ENCODE data around the gene DBI. TPM values are rescaled to one million over a fixed set of nuclear protein-coding genes. Genes with fewer than 3 reads are reported as not detected.

The DBI gene
- total and polyA plus RNA-seq, 2 experiments from 2014 or later: 171 to 873 TPM

DNA sequence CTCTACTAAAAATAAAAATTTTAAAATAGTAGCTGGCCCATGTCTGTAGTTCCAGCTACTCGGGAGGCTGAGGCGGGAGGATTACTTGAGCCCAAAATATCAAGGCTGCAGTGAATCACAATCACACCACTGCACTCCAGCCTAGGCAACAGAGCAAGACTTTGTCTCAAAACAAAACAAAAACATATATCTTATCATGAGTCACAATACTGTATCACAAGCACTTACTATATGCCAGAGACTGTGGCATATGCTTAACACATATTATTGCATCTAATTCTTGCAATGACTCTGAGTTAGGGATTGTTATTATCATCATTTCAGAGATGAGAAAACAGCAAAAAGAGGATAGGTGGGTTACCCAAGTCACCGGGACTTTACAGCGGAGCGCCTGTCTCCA lies 35.3 kb downstream of the DBI start:
- Mint-ChIP-seq H3K36me3 (ENCODE audit: low read depth) (no peaks in the 10 kb centered on the region), H3K27me3 (ENCODE audit: insufficient read depth, low read depth, poor library complexity) (peaks cover 5% of the 10 kb centered on the region), H3K27ac (no peak overlapping the region), H3K4me1 (peaks cover 8% of the 10 kb centered on the region), H3K4me3 (no peak overlapping the region), H3K9me3 (no peaks in the 10 kb centered on the region)
- Histone ChIP-seq H3K4me1 (ENCODE audit: insufficient read depth) (no peaks in the 10 kb centered on the region), H3F3A (replicated peaks; ENCODE audit: low read depth) (no peaks in the 10 kb centered on the region), H3K27ac (ENCODE audit: low read depth) (no peak overlapping the region), H2AFZ (no peak overlapping the region), H3K27me3 (ENCODE audit: insufficient read depth) (no peaks in the 10 kb centered on the region), H3K79me2 (replicated peaks; ENCODE audit: insufficient read depth) (no peaks in the 10 kb centered on the region), H3K9me2 (ENCODE audit: insufficient read depth) (no peaks in the 10 kb centered on the region), H3K36me3 (ENCODE audit: insufficient read depth) (no peaks in the 10 kb centered on the region), H3K4me3 (no peak overlapping the region), H4K20me1 (replicated peaks; ENCODE audit: insufficient read depth) (no peaks in the 10 kb centered on the region), H3K4me2 (no peak overlapping the region)
- ATAC-seq: no peak
- no peak for TF ChIP-seq JUNB (IDR thresholded peaks at IDR 0.05; ENCODE audit: unreplicated experiment)
- TF ChIP-seq, protein P1, sequence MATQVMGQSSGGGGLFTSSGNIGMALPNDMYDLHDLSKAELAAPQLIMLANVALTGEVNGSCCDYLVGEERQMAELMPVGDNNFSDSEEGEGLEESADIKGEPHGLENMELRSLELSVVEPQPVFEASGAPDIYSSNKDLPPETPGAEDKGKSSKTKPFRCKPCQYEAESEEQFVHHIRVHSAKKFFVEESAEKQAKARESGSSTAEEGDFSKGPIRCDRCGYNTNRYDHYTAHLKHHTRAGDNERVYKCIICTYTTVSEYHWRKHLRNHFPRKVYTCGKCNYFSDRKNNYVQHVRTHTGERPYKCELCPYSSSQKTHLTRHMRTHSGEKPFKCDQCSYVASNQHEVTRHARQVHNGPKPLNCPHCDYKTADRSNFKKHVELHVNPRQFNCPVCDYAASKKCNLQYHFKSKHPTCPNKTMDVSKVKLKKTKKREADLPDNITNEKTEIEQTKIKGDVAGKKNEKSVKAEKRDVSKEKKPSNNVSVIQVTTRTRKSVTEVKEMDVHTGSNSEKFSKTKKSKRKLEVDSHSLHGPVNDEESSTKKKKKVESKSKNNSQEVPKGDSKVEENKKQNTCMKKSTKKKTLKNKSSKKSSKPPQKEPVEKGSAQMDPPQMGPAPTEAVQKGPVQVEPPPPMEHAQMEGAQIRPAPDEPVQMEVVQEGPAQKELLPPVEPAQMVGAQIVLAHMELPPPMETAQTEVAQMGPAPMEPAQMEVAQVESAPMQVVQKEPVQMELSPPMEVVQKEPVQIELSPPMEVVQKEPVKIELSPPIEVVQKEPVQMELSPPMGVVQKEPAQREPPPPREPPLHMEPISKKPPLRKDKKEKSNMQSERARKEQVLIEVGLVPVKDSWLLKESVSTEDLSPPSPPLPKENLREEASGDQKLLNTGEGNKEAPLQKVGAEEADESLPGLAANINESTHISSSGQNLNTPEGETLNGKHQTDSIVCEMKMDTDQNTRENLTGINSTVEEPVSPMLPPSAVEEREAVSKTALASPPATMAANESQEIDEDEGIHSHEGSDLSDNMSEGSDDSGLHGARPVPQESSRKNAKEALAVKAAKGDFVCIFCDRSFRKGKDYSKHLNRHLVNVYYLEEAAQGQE (IDR thresholded peaks at IDR 0.05; ENCODE audit: unreplicated experiment): no peak
- no peak for TF ChIP-seq ZNF114 (CRISPR knock-in tag; IDR thresholded peaks at IDR 0.05)
- TF ChIP-seq NANOG (IDR thresholded peaks at IDR 0.05; ENCODE audit: borderline replicate concordance): no peak
- TF ChIP-seq CREB1 (CRISPR knock-in tag; IDR thresholded peaks at IDR 0.05; ENCODE audit: low read depth): no peak
- TF ChIP-seq, protein P2, sequence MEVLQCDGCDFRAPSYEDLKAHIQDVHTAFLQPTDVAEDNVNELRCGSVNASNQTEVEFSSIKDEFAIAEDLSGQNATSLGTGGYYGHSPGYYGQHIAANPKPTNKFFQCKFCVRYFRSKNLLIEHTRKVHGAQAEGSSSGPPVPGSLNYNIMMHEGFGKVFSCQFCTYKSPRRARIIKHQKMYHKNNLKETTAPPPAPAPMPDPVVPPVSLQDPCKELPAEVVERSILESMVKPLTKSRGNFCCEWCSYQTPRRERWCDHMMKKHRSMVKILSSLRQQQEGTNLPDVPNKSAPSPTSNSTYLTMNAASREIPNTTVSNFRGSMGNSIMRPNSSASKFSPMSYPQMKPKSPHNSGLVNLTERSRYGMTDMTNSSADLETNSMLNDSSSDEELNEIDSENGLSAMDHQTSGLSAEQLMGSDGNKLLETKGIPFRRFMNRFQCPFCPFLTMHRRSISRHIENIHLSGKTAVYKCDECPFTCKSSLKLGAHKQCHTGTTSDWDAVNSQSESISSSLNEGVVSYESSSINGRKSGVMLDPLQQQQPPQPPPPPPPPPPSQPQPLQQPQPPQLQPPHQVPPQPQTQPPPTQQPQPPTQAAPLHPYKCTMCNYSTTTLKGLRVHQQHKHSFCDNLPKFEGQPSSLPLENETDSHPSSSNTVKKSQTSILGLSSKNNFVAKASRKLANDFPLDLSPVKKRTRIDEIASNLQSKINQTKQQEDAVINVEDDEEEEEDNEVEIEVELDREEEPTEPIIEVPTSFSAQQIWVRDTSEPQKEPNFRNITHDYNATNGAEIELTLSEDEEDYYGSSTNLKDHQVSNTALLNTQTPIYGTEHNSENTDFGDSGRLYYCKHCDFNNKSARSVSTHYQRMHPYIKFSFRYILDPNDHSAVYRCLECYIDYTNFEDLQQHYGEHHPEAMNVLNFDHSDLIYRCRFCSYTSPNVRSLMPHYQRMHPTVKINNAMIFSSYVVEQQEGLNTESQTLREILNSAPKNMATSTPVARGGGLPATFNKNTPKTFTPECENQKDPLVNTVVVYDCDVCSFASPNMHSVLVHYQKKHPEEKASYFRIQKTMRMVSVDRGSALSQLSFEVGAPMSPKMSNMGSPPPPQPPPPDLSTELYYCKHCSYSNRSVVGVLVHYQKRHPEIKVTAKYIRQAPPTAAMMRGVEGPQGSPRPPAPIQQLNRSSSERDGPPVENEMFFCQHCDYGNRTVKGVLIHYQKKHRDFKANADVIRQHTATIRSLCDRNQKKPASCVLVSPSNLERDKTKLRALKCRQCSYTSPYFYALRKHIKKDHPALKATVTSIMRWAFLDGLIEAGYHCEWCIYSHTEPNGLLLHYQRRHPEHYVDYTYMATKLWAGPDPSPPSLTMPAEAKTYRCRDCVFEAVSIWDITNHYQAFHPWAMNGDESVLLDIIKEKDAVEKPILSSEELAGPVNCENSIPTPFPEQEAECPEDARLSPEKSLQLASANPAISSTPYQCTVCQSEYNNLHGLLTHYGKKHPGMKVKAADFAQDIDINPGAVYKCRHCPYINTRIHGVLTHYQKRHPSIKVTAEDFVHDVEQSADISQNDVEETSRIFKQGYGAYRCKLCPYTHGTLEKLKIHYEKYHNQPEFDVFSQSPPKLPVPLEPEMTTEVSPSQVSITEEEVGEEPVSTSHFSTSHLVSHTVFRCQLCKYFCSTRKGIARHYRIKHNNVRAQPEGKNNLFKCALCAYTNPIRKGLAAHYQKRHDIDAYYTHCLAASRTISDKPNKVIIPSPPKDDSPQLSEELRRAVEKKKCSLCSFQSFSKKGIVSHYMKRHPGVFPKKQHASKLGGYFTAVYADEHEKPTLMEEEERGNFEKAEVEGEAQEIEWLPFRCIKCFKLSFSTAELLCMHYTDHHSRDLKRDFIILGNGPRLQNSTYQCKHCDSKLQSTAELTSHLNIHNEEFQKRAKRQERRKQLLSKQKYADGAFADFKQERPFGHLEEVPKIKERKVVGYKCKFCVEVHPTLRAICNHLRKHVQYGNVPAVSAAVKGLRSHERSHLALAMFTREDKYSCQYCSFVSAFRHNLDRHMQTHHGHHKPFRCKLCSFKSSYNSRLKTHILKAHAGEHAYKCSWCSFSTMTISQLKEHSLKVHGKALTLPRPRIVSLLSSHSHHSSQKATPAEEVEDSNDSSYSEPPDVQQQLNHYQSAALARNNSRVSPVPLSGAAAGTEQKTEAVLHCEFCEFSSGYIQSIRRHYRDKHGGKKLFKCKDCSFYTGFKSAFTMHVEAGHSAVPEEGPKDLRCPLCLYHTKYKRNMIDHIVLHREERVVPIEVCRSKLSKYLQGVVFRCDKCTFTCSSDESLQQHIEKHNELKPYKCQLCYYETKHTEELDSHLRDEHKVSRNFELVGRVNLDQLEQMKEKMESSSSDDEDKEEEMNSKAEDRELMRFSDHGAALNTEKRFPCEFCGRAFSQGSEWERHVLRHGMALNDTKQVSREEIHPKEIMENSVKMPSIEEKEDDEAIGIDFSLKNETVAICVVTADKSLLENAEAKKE (CRISPR knock-in tag; IDR thresholded peaks at IDR 0.05): no peak
- DNase-seq (ENCODE audit: low spot score): no peak

All from GM23338 (cell line).